ENCODE data around the gene CD22.
A peak's percentile ranks its signal among the peaks of the same experiment; 100 is the strongest.

Gene CD22

GRCh38 chr19:35297922-35298321, 31.1 kb upstream of the CD22 start (continued):
- TF ChIP-seq ZNF658 (tag by site-specific recombination; IDR thresholded peaks at IDR 0.05) (peak; percentile 67), YY1 (tag by site-specific recombination; IDR thresholded peaks at IDR 0.05) (no peak; the same call in 1 of the 2 replicates), ZNF302 (tag by site-specific recombination; IDR thresholded peaks at IDR 0.05; ENCODE audit: low read depth) (no peak), REPIN1 (tag by site-specific recombination; IDR thresholded peaks at IDR 0.05; ENCODE audit: low read depth) (no peak), ZNF366 (tag by site-specific recombination; conservative IDR thresholded peaks at IDR 0.05) (no peak), ZNF10 (tag by site-specific recombination; IDR thresholded peaks at IDR 0.05) (no peak), TCF7L2 (IDR thresholded peaks at IDR 0.05; ENCODE audit: borderline replicate concordance, low read depth, low read length) (no peak), ZNF266 (tag by site-specific recombination; IDR thresholded peaks at IDR 0.05; ENCODE audit: low read depth) (no peak), ZNF138 (tag by site-specific recombination; IDR thresholded peaks at IDR 0.05; ENCODE audit: borderline replicate concordance) (no peak), ZNF580 (tag by site-specific recombination; IDR thresholded peaks at IDR 0.05) (no peak), BCL6B (tag by site-specific recombination; IDR thresholded peaks at IDR 0.05) (0 out of 2 replicates have a peak, but pooled peaks have one; percentile 1), HOXC10 (CRISPR knock-in tag; IDR thresholded peaks at IDR 0.05) (no peak), KLF9 (tag by site-specific recombination; IDR thresholded peaks at IDR 0.05; ENCODE audit: low read depth) (0 out of 2 replicates have a peak, but pooled peaks have one; percentile 5), OSR2 (tag by site-specific recombination; IDR thresholded peaks at IDR 0.05) (no peak), ZNF221 (tag by site-specific recombination; IDR thresholded peaks at IDR 0.05; ENCODE audit: borderline replicate concordance) (no peak), ZNF214 (tag by site-specific recombination; IDR thresholded peaks at IDR 0.05; ENCODE audit: borderline replicate concordance) (no peak), KLF1 (tag by site-specific recombination; IDR thresholded peaks at IDR 0.05) (no peak), TRIM28 (IDR thresholded peaks at IDR 0.05; ENCODE audit: borderline replicate concordance, low read length) (no peak), INSM2 (tag by site-specific recombination; IDR thresholded peaks at IDR 0.05) (peak; percentile 11; the same call in 1 of the 2 replicates), ZNF600 (tag by site-specific recombination; IDR thresholded peaks at IDR 0.05) (no peak), PRDM1 (tag by site-specific recombination; IDR thresholded peaks at IDR 0.05) (no peak), ZBTB44 (tag by site-specific recombination; IDR thresholded peaks at IDR 0.05) (no peak), SALL2 (tag by site-specific recombination; IDR thresholded peaks at IDR 0.05; ENCODE audit: borderline replicate concordance) (peak; percentile 7), OVOL3 (tag by site-specific recombination; IDR thresholded peaks at IDR 0.05) (peak; percentile 44; the same call in 1 of the 2 replicates), ZNF791 (tag by site-specific recombination; IDR thresholded peaks at IDR 0.05) (no peak), ZNF768 (tag by site-specific recombination; IDR thresholded peaks at IDR 0.05) (no peak), ZNF707 (tag by site-specific recombination; IDR thresholded peaks at IDR 0.05) (peak; percentile 32; the same call in 1 of the 2 replicates), ZSCAN18 (tag by site-specific recombination; IDR thresholded peaks at IDR 0.05) (no peak; the same call in 1 of the 2 replicates), ZNF140 (tag by site-specific recombination; IDR thresholded peaks at IDR 0.05) (no peak), PRDM10 (tag by site-specific recombination; IDR thresholded peaks at IDR 0.05) (no peak)
